Mucosa of rectum (tissue), 2 donors: ENCODE measurements around the gene SMAD2.

Experiments
- H3K27ac ChIP-seq, 2 donors: one replicate each; pipeline ENCODE4 v1.7.0; 2013; ENCODE audit warnings: inconsistent platforms in 2 of 2, low read depth in 2 of 2, low read length in 2 of 2
- H3K27me3 ChIP-seq, 2 donors: one replicate each; pipeline ENCODE4 v1.7.0; 2013; ENCODE audit warnings: low read length in 2 of 2; ENCODE audit not compliant: control insufficient read depth in 2 of 2, insufficient read depth in 2 of 2
- H3K36me3 ChIP-seq, 2 donors: one replicate each; pipeline ENCODE4 v1.7.0; 2013; ENCODE audit warnings: low read length in 2 of 2; ENCODE audit not compliant: control insufficient read depth in 2 of 2, insufficient read depth in 2 of 2
- H3K4me1 ChIP-seq, 2 donors: one replicate each; pipeline ENCODE4 v1.7.0; 2013; ENCODE audit warnings: low read length in 2 of 2, mild to moderate bottlenecking in 1 of 2; ENCODE audit not compliant: control insufficient read depth in 2 of 2, insufficient read depth in 2 of 2
- H3K4me3 ChIP-seq, 2 donors: one replicate each; pipeline ENCODE4 v1.7.0; 2013; ENCODE audit warnings: low read length in 2 of 2
- H3K9ac ChIP-seq, 2 donors: one replicate each; pipeline ENCODE4 v1.7.0; 2013; ENCODE audit warnings: low read length in 2 of 2, low read depth in 1 of 2, mild to moderate bottlenecking in 1 of 2
- H3K9me3 ChIP-seq, 2 donors: one replicate each; pipeline ENCODE4 v1.7.0; 2013; ENCODE audit warnings: low read length in 2 of 2; ENCODE audit not compliant: control insufficient read depth in 2 of 2
- donor health status: healthy.
- donor health status: Normal muscosa, but diverticular disease.

The SMAD2 gene

DNA sequence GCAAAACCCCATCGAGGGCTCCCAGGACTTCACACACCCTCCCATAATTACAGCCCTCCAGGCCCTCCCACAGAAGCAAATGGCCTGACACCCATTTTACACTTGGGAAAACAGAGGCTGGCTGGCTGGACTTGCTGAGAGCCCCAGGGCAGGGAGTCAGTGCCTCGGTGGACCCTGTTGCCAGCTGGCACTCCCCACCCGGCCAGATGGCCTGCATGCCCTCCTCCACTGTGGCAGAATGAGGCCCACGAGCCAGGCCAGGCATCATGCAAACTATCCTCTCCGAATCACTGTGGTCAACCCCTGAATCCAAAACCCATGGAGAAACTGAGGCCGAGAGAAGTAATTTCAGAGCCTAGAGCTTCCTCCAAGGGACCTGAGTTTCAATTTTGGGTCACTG is 129.7 kb downstream of the SMAD2 start:
- Histone ChIP-seq H3K9ac (no peak overlapping the region), H3K4me3 (no peak overlapping the region), H3K36me3 (no peaks in the 10 kb centered on the region), H3K9me3 (no peaks in the 10 kb centered on the region), H3K27ac (no peak overlapping the region), H3K4me1 (no peaks in the 10 kb centered on the region), H3K27me3 (no peaks in the 10 kb centered on the region)

DNA sequence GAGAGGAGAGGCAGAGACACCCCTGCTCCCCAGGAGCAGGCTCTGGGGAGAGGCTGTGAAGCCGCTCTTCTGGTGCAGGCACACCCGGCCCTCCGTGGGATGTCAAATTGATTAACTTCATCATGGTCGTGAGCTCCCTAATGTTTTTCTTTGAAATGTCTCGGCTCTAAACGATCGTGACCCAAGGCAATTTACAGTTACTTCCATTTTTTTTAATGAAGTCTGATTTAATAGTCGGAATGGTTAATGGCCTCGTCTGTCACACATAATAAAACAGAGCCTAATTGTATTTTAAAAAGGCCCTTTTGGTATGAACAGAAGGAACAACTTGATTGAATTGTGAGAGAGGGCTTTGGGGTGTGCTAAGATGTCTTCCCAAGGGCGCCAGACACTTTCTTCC is 130.2 kb downstream of the SMAD2 start:
- H3K27me3 ChIP-seq, result no peaks in the 10 kb centered on the region
- no peaks in the 10 kb centered on the region for H3K9me3 ChIP-seq
- H3K27ac ChIP-seq, result no peak overlapping the region
- no peaks in the 10 kb centered on the region for H3K4me1 ChIP-seq
- H3K36me3 ChIP-seq, result no peaks in the 10 kb centered on the region
- H3K9ac ChIP-seq, result no peak overlapping the region
- no peak overlapping the region for H3K4me3 ChIP-seq

DNA sequence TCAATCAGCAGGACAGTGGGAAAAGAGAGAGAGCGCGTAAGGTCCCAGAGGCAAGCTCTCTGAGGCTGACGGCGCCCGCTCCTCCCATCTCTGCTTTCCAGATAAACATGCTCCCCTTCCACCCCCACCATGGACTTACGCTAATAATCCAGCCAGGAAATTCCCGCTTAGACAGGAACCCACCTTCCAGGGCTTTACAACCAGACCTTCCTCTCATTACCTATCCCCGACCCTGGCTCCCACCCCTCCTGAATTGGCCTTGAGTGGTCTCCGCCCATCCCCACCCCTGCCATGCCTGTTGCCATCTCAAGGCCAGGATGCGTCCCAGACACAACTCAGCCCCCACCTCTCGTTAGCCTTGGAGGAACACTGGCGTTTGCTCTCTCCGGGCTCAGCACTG is 131.1 kb downstream of the SMAD2 start:
- H3K9ac ChIP-seq, result no peak overlapping the region
- H3K4me1 ChIP-seq, result no peaks in the 10 kb centered on the region

DNA sequence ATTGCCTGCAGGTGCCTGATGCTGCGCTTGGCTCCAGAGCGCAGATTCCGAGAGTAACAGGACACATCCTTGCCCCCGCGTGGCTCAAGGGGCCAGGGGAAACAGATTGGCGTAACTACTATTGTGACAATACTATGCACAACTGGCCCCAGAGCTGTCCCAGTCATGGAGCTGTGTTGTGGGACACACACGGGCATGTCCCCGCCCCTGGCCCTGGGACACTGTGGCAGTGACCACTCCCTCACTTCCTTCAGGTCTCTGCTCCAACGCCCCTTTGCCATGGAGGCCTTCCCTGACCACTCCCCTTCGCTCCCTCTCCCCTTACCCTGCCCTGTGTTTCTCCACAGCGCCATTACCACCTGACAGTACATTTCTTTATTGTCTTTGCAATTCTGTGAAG is 132.1 kb downstream of the SMAD2 start:
- Histone ChIP-seq H3K4me1 (no peaks in the 10 kb centered on the region), H3K27ac (no peak overlapping the region), H3K36me3 (no peaks in the 10 kb centered on the region), H3K4me3 (no peak overlapping the region), H3K9me3 (no peaks in the 10 kb centered on the region), H3K27me3 (no peaks in the 10 kb centered on the region), H3K9ac (no peak overlapping the region)

More for the DNA sequence above, 131.1 kb downstream of the SMAD2 start:
- Histone ChIP-seq H3K9me3 (no peaks in the 10 kb centered on the region), H3K27me3 (no peaks in the 10 kb centered on the region), H3K4me3 (no peak overlapping the region), H3K36me3 (no peaks in the 10 kb centered on the region), H3K27ac (no peak overlapping the region)

DNA sequence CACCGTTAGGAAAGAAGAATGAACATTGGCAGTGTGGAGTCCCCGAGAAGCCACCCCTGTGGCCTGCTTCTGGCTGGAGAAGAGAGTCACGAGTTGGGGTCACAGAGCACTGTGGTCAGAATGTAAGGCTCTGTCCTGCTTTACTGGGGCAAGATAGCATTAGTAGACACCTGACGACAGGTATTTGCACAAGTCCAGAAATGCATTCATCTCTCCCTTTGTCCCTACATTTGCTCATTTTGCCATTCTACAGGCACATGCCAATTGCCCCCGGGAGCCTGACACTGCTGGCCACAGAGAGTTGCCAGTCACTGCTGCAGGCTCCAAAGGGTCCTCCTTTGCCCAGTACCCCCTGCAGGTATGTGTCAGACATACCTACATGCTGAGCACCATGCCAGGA is 133.3 kb downstream of the SMAD2 start:
- Histone ChIP-seq H3K4me3 (no peak overlapping the region), H3K27ac (no peak overlapping the region), H3K9ac (no peak overlapping the region), H3K9me3 (no peaks in the 10 kb centered on the region), H3K4me1 (no peaks in the 10 kb centered on the region), H3K27me3 (no peaks in the 10 kb centered on the region), H3K36me3 (no peaks in the 10 kb centered on the region)

DNA sequence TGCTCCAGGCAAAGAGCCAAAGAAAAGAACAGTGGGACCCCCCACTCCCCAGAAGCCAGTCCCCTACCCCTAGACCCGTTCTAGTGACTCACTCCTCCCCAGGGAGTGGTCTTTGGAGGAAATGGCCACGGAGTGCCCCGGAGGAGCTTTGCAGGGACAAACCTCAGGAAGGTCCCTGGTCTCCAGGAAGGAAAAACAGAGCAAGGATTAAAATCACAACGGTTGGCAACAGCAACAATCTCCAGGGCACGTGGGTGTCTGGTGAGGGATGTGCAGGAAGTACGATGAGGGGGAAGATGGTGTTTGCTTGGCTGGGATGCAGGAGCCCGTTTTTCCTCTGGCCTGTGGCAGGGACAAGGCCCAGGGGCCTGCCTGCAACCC is 135.0 kb downstream of the SMAD2 start:
- no peak overlapping the region for H3K4me3 ChIP-seq

DNA sequence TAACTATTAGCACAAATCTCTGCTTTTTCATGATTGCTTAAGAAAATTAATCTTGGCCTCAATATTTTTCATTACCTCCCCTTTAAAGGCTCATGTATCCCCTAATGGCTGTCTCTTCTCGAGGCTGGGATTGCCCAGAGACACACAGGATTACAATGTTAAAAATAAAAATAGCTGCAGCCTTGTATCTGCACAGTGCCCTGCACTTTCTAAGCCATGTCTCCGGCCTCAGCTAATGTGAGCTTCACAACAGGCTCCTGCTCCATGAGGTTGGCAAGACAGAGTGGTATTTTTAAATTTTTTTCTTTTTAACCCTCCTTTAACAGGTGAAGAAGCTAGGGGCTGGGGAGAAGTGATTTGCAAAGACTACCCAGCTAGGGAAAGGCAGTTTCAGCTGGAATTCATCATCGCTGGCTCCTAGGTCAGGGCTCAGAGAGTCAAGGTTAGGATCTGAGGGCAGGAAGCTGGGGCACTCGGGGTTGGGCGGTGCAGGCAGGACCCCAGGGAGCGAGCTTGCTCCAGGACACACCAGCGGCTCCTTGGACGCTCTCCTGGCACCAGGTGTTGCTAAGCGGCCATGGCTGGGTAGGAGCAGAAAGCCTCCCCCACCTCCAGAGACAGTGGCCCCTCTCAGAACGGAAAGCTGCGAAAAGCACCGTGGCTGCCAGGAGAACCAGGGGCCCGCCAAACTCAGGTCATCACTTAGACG is 135.6 kb downstream of the SMAD2 start:
- no peak overlapping the region for H3K27ac ChIP-seq
- H3K4me1 ChIP-seq, result no peaks in the 10 kb centered on the region
- H3K9me3 ChIP-seq, result no peaks in the 10 kb centered on the region
- H3K4me3 ChIP-seq, result no peak overlapping the region
- no peaks in the 10 kb centered on the region for H3K36me3 ChIP-seq
- H3K27me3 ChIP-seq, result no peaks in the 10 kb centered on the region
- no peak overlapping the region for H3K9ac ChIP-seq

More for the DNA sequence above, 135.0 kb downstream of the SMAD2 start:
- H3K9ac ChIP-seq, result no peak overlapping the region
- H3K36me3 ChIP-seq, result no peaks in the 10 kb centered on the region
- H3K4me1 ChIP-seq, result no peaks in the 10 kb centered on the region
- no peak overlapping the region for H3K27ac ChIP-seq
- H3K27me3 ChIP-seq, result no peaks in the 10 kb centered on the region
- no peaks in the 10 kb centered on the region for H3K9me3 ChIP-seq

DNA sequence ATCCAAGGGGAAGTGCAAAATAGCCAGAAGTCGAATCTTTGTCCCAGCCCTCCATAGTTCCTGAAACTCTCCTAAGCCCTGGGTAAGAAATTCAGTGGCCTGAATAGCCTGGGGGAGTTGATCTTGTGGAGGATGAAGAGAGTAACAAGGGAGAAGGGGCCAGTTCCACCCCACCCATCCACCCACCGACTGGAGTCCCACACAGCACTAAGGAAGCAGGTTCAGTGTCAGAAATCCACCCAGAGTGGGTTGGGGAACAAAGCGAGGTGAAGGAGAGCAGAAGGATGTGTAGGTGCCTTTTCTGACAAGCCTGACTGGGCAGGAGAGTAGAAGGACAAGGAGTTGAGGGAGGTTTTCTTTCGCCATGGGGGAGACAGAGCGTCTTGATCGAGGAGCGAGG is 136.8 kb downstream of the SMAD2 start:
- Histone ChIP-seq H3K36me3 (no peaks in the 10 kb centered on the region), H3K27me3 (no peaks in the 10 kb centered on the region), H3K4me3 (no peak overlapping the region), H3K4me1 (no peaks in the 10 kb centered on the region), H3K27ac (no peak overlapping the region), H3K9ac (no peak overlapping the region), H3K9me3 (no peaks in the 10 kb centered on the region)

DNA sequence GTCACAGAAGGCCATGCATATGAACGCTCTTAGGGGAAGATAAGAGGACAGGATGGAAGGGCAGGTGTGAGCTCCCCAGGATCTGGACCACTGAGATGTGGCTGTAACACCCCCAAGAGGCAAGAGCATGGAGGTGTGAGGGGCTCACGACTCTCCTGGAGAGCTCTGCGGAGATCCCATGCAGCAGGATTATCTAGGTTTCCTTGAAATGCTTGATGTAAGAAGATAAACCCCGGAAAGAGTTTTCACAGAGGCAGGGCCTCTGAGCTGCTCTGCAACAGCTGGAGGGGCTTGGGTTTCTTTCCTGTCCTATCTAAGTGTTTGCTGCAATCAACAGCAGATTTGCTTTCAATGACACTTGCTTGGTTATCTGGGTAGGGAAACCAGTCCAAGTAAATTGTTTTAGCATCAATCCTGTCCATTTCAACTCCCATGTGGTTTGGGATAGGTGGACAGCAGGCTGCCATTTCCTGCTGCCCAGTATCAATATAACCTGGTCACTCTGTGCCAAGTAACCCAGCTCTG is 138.9 kb downstream of the SMAD2 start:
- no peak overlapping the region for H3K4me3 ChIP-seq
- H3K27ac ChIP-seq, result no peak overlapping the region
- no peaks in the 10 kb centered on the region for H3K4me1 ChIP-seq
- H3K9me3 ChIP-seq, result no peaks in the 10 kb centered on the region
- no peaks in the 10 kb centered on the region for H3K36me3 ChIP-seq
- H3K27me3 ChIP-seq, result no peaks in the 10 kb centered on the region
- H3K9ac ChIP-seq, result no peak overlapping the region

DNA sequence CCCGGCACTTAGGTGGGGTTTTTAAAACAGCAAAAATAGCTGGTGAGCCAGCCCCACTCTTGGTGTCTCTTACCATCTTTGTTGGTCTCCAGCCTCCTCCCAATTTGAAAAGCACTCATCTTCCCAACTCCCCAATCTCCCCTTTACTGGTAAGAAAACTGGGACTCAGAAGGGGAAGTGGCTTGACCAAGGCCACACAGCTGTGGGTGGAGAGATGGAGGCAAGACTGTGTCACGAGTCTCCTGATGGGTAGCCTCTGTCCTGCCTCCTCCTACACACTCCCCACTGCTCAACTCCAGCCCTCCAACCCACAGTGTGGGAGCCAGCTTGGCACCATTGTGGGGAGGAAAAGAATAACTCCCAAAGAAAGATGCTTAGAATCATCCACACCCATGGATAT is 140.4 kb downstream of the SMAD2 start:
- Histone ChIP-seq H3K9ac (no peak overlapping the region), H3K9me3 (no peaks in the 10 kb centered on the region), H3K4me1 (no peaks in the 10 kb centered on the region), H3K36me3 (no peaks in the 10 kb centered on the region), H3K4me3 (no peak overlapping the region), H3K27me3 (no peaks in the 10 kb centered on the region), H3K27ac (no peak overlapping the region)
